Measurements from ENCODE around the gene CPA5.

DNA sequence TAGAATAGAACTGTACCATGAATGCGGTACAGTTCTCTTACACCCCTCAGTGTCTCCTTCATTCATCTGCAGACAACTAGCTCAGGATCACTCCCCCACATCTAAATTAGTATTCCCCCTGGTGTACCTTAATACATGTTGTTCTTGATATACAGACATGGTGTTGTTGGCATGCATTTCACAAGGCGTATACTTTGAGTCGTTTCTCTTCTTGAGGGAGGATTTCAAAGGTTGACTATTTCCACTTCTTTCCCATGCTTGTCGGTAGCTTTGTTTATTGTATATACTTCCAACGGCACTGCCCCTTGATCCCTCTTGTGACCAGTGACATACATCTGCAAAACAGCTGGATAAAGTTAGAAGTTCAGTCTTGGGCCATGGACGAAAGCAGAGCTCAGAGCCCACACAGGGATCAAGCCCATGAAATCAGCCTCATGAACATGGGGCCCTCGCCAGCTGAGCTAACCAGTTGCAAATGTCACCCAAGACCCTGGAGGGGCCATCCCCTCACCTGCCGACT, 43.1 kb upstream of the CPA5 start:
- TF ChIP-seq POLR2A (IDR thresholded peaks at IDR 0.05) = no peak
- TF ChIP-seq, protein P1, sequence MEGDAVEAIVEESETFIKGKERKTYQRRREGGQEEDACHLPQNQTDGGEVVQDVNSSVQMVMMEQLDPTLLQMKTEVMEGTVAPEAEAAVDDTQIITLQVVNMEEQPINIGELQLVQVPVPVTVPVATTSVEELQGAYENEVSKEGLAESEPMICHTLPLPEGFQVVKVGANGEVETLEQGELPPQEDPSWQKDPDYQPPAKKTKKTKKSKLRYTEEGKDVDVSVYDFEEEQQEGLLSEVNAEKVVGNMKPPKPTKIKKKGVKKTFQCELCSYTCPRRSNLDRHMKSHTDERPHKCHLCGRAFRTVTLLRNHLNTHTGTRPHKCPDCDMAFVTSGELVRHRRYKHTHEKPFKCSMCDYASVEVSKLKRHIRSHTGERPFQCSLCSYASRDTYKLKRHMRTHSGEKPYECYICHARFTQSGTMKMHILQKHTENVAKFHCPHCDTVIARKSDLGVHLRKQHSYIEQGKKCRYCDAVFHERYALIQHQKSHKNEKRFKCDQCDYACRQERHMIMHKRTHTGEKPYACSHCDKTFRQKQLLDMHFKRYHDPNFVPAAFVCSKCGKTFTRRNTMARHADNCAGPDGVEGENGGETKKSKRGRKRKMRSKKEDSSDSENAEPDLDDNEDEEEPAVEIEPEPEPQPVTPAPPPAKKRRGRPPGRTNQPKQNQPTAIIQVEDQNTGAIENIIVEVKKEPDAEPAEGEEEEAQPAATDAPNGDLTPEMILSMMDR (IDR thresholded peaks at IDR 0.05) = no peak

All from right lobe of liver (tissue), 4 donors.